Pons (tissue), 1 donor: Measurements from ENCODE around the gene SYS1.

ENCODE experiments used
- DNase-seq: peaks from one replicate; pipeline ENCODE4 v3.0.0-alpha.2; 2016; ENCODE audit warnings: low spot score

The SYS1 gene

GRCh38 chr20:45355209-45356084 lies 7.5 kb upstream of the SYS1 start:
- DNase-seq = no peak

- peak; percentile 69 for DNase-seq
Observed at GRCh38 chr20:45358282-45359068, 4.5 kb upstream of the SYS1 start.

GRCh38 chr20:45359069-45359405 lies 3.9 kb upstream of the SYS1 start:
- DNase-seq = no peak

GRCh38 chr20:45359406-45360148 lies 3.4 kb upstream of the SYS1 start:
- DNase-seq = no peak

GRCh38 chr20:45361793-45362192 lies 1.2 kb upstream of the SYS1 start:
- peak; percentile 53 for DNase-seq

GRCh38 chr20:45363611-45364492 lies 896 bp downstream of the SYS1 start:
- no peak for DNase-seq

- no peak for DNase-seq
Observed at GRCh38 chr20:45365444-45365970, 2.6 kb downstream of the SYS1 start.

- no peak for DNase-seq
Observed at GRCh38 chr20:45366192-45366591, 3.2 kb downstream of the SYS1 start.

GRCh38 chr20:45366631-45367030 lies 3.7 kb downstream of the SYS1 start:
- DNase-seq = no peak

- no peak for DNase-seq
Observed at GRCh38 chr20:45367126-45367525, 4.2 kb downstream of the SYS1 start.

GRCh38 chr20:45368221-45368980 lies 5.4 kb downstream of the SYS1 start:
- DNase-seq = peak; percentile 73

GRCh38 chr20:45370571-45371160 lies 7.7 kb downstream of the SYS1 start:
- DNase-seq = no peak

GRCh38 chr20:45372241-45372640 lies 9.3 kb downstream of the SYS1 start:
- no peak for DNase-seq

- DNase-seq = peak; percentile 69
Observed at GRCh38 chr20:45372646-45373352, 9.8 kb downstream of the SYS1 start.

GRCh38 chr20:45373353-45374100 lies 10.6 kb downstream of the SYS1 start:
- peak; percentile 94 for DNase-seq

GRCh38 chr20:45374101-45374467 lies 11.1 kb downstream of the SYS1 start:
- DNase-seq = no peak

- DNase-seq = no peak
Observed at GRCh38 chr20:45374966-45375365, 12.0 kb downstream of the SYS1 start.

GRCh38 chr20:45377269-45377668 lies 14.3 kb downstream of the SYS1 start:
- no peak for DNase-seq

- DNase-seq = peak; percentile 90
Observed at GRCh38 chr20:45378191-45378590, 15.2 kb downstream of the SYS1 start, which contains the start of gene TP53TG5. TSS of gene TP53TG5 (minus strand) at chr20:45378325. CDS start at chr20:45378236, 89 bp downstream.
